ENCODE measurements around the gene CALHM5. TPM values are rescaled to one million over a fixed set of nuclear protein-coding genes. Genes with fewer than 3 reads are reported as not detected.

Gene CALHM5
- total RNA-seq, 1 experiment from 2014 or later: not detected

- no peak for DNase-seq
- no peaks in the 10 kb centered on the region for H3K9me2 ChIP-seq (replicated peaks; ENCODE audit: low read length)
- H3K4me3 ChIP-seq (ENCODE audit: low read length): no peak overlapping the region
- ChIA-PET POLR2A (ENCODE audit: unreplicated experiment) (no interaction called here), CTCF (no interaction called here)
- no peak overlapping the region for H2AFZ ChIP-seq (ENCODE audit: low read length)
- no peak overlapping the region for H3K4me2 ChIP-seq (ENCODE audit: low read length)
- H4K20me1 ChIP-seq (ENCODE audit: low read length): no peaks in the 10 kb centered on the region
- ATAC-seq: no peak
- H3K9me3 ChIP-seq (ENCODE audit: low read length): no peaks in the 10 kb centered on the region
- no peaks in the 10 kb centered on the region for H3K27me3 ChIP-seq (ENCODE audit: low read length)
- no peak overlapping the region for H3K9ac ChIP-seq (ENCODE audit: low read length)
- no peaks in the 10 kb centered on the region for H3F3A ChIP-seq (ENCODE audit: low read length, unreplicated experiment)
- intact Hi-C loops (cut with micrococcal nuclease): no loop called here
- H3K4me1 ChIP-seq (ENCODE audit: insufficient read depth, low read length): peaks cover 25% of the 10 kb centered on the region
- H3K36me3 ChIP-seq (ENCODE audit: low read depth, low read length): no peaks in the 10 kb centered on the region
- H3K79me2 ChIP-seq (ENCODE audit: low read length): no peaks in the 10 kb centered on the region
- no peak overlapping the region for H3K27ac ChIP-seq (ENCODE audit: low read length)
- no TSS peak for BruUV-seq (replicated peaks)
- TF ChIP-seq EZH2 (IDR thresholded peaks at IDR 0.05; ENCODE audit: low read length, unreplicated experiment) (no peak), EZH2phosphoT487 (IDR thresholded peaks at IDR 0.05; ENCODE audit: borderline replicate concordance, low read length) (no peak)
Observed at GRCh38 chr6:116556814-116557415, 45.5 kb downstream of the CALHM5 start.

- no peak for TF ChIP-seq EZH2 (IDR thresholded peaks at IDR 0.05; ENCODE audit: low read length, unreplicated experiment)
- TF ChIP-seq, protein P1, sequence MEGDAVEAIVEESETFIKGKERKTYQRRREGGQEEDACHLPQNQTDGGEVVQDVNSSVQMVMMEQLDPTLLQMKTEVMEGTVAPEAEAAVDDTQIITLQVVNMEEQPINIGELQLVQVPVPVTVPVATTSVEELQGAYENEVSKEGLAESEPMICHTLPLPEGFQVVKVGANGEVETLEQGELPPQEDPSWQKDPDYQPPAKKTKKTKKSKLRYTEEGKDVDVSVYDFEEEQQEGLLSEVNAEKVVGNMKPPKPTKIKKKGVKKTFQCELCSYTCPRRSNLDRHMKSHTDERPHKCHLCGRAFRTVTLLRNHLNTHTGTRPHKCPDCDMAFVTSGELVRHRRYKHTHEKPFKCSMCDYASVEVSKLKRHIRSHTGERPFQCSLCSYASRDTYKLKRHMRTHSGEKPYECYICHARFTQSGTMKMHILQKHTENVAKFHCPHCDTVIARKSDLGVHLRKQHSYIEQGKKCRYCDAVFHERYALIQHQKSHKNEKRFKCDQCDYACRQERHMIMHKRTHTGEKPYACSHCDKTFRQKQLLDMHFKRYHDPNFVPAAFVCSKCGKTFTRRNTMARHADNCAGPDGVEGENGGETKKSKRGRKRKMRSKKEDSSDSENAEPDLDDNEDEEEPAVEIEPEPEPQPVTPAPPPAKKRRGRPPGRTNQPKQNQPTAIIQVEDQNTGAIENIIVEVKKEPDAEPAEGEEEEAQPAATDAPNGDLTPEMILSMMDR (conservative IDR thresholded peaks at IDR 0.05; ENCODE audit: low read depth, low read length): no peak
- no peak for TF ChIP-seq EZH2phosphoT487 (IDR thresholded peaks at IDR 0.05; ENCODE audit: borderline replicate concordance, low read length)
- 0 out of 2 replicates have a peak overlapping the region, but pooled peaks have one; percentile 4 for H3K27ac ChIP-seq (ENCODE audit: low read length)
- H3K4me2 ChIP-seq (ENCODE audit: low read length): no peak overlapping the region
- H3K4me3 ChIP-seq (ENCODE audit: low read length): no peak overlapping the region
- H3K36me3 ChIP-seq (ENCODE audit: low read depth, low read length): no peaks in the 10 kb centered on the region
- H3F3A ChIP-seq (ENCODE audit: low read length, unreplicated experiment): no peaks in the 10 kb centered on the region
- intact Hi-C loops (cut with micrococcal nuclease): no loop called here
- H3K27me3 ChIP-seq (ENCODE audit: low read length): no peaks in the 10 kb centered on the region
- no peaks in the 10 kb centered on the region for H3K9me2 ChIP-seq (replicated peaks; ENCODE audit: low read length)
- no peaks in the 10 kb centered on the region for H3K9me3 ChIP-seq (ENCODE audit: low read length)
- H3K4me1 ChIP-seq (ENCODE audit: insufficient read depth, low read length): peaks cover 25% of the 10 kb centered on the region
- DNase-seq: peak; percentile 94
- H3K9ac ChIP-seq (ENCODE audit: low read length): no peak overlapping the region
- H3K79me2 ChIP-seq (ENCODE audit: low read length): no peaks in the 10 kb centered on the region
- no peaks in the 10 kb centered on the region for H4K20me1 ChIP-seq (ENCODE audit: low read length)
- no TSS peak for BruUV-seq (replicated peaks)
- CTCF ChIA-PET: interaction anchor here (0.9 kb wide), 1 partner anchor 289 kb away, joined by 5 read pairs; no protein-coding TSS in a partner anchor
- H2AFZ ChIP-seq (ENCODE audit: low read length): no peak overlapping the region
- ATAC-seq: peak; percentile 92
- POLR2A ChIA-PET (ENCODE audit: unreplicated experiment): no interaction called here
Observed at GRCh38 chr6:116557893-116558292, 46.5 kb downstream of the CALHM5 start.

GRCh38 chr6:116560130-116560529 is 48.7 kb downstream of the CALHM5 start:
- no peak for ATAC-seq
- intact Hi-C loops (cut with micrococcal nuclease): no loop called here
- no peaks in the 10 kb centered on the region for H3K36me3 ChIP-seq (ENCODE audit: low read depth, low read length)
- H3K9ac ChIP-seq (ENCODE audit: low read length): no peak overlapping the region
- H3K4me1 ChIP-seq (ENCODE audit: insufficient read depth, low read length): peaks cover 25% of the 10 kb centered on the region
- H2AFZ ChIP-seq (ENCODE audit: low read length): no peak overlapping the region
- H3F3A ChIP-seq (ENCODE audit: low read length, unreplicated experiment): no peaks in the 10 kb centered on the region
- CTCF ChIA-PET: no interaction called here
- DNase-seq: no peak
- no peak overlapping the region for H3K4me3 ChIP-seq (ENCODE audit: low read length)
- no TSS peak for BruUV-seq (replicated peaks)
- H4K20me1 ChIP-seq (ENCODE audit: low read length): no peaks in the 10 kb centered on the region
- no peaks in the 10 kb centered on the region for H3K27me3 ChIP-seq (ENCODE audit: low read length)
- H3K79me2 ChIP-seq (ENCODE audit: low read length): no peaks in the 10 kb centered on the region
- POLR2A ChIA-PET (ENCODE audit: unreplicated experiment): no interaction called here
- TF ChIP-seq, protein P1 (conservative IDR thresholded peaks at IDR 0.05; ENCODE audit: low read depth, low read length): no peak
- TF ChIP-seq EZH2phosphoT487 (IDR thresholded peaks at IDR 0.05; ENCODE audit: borderline replicate concordance, low read length): no peak
- TF ChIP-seq EZH2 (IDR thresholded peaks at IDR 0.05; ENCODE audit: low read length, unreplicated experiment): no peak
- H3K4me2 ChIP-seq (ENCODE audit: low read length): no peak overlapping the region
- H3K9me2 ChIP-seq (replicated peaks; ENCODE audit: low read length): no peaks in the 10 kb centered on the region
- H3K9me3 ChIP-seq (ENCODE audit: low read length): no peaks in the 10 kb centered on the region
- H3K27ac ChIP-seq (ENCODE audit: low read length): no peak overlapping the region

Measured in PC-3 (cell line).